ENCODE data around the gene LYPLAL1. TPM values are rescaled to one million over a fixed set of nuclear protein-coding genes. Genes with fewer than 3 reads are reported as not detected.

LYPLAL1 gene
- total and polyA plus RNA-seq, 2 of the 8 experiments (the other 6 are each of a cell fraction or from before 2014, with no cell fraction given), result 6.3 to 23.8 TPM

DNA sequence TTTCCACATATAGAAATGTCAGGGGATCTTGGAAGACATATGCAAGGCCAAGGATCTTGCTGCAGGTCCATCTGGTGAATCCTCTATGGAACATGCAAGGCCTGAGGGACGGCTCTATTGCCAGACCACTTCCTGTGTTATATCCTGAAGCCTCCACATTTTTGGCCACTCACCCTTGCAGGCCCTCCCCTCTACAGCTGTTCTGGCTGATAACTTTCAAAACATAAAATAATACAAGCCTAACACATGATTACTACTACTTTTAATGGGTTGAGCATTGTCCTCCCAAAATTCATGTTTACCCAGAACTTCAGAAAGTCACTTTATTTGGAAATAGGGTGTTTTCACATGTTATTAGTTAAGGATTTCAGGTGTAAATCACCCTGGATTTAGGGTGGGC is 18.5 kb upstream of the LYPLAL1 start:
- Histone ChIP-seq H3K4me1 (replicated peaks in 1 of 4; ENCODE audit: control insufficient read depth in 3 of 4, insufficient read depth in 4 of 4, low read length in 3 of 4) (no peaks in the 10 kb centered on the region), H3K18ac (ENCODE audit: extremely low read depth, low read length) (no peak overlapping the region), H3K23me2 (ENCODE audit: low read depth, low read length) (no peaks in the 10 kb centered on the region), H3K14ac (ENCODE audit: insufficient read length) (no peak overlapping the region), H4K91ac (replicated peaks; ENCODE audit: insufficient read length, low read length) (no peak overlapping the region), H3K36me3 (ENCODE audit: control insufficient read depth in 2 of 4, insufficient read depth in 4 of 4, low read length in 3 of 4) (no peaks in the 10 kb centered on the region), H3K9ac (replicated peaks in 1 of 4; ENCODE audit: extremely low read depth in 1 of 4, low read depth in 3 of 4, low read length in 3 of 4) (no peak overlapping the region), H2BK20ac (ENCODE audit: low read length) (no peak overlapping the region), H4K8ac (ENCODE audit: extremely low read depth, insufficient read depth, low read length) (no peak overlapping the region), H2AK5ac (ENCODE audit: low read depth, low read length) (no peak overlapping the region), H3K9me3 (ENCODE audit: insufficient read depth in 2 of 2, low read depth in 1 of 2, low read length in 1 of 2) (no peaks in the 10 kb centered on the region), H2BK15ac (ENCODE audit: low read length) (no peak overlapping the region), H3K79me1 (ENCODE audit: low read depth, low read length) (no peaks in the 10 kb centered on the region), H3K4me3 (ENCODE audit: extremely low read depth in 1 of 4, insufficient read depth in 2 of 4, low read depth in 3 of 4, low read length in 4 of 4) (no peak overlapping the region), H2BK5ac (ENCODE audit: low read depth, low read length) (no peak overlapping the region), H2BK120ac (replicated peaks; ENCODE audit: low read depth, low read length) (no peak overlapping the region), H2BK12ac (ENCODE audit: low read depth, low read length) (no peak overlapping the region), H3K27ac (ENCODE audit: low read depth, low read length) (no peak overlapping the region), H4K20me1 (replicated peaks in 1 of 2; ENCODE audit: control insufficient read depth in 1 of 2, insufficient read depth in 2 of 2, low read length in 2 of 2) (no peaks in the 10 kb centered on the region), H3K56ac (replicated peaks; ENCODE audit: insufficient read length, low read depth, low read length) (no peak overlapping the region), H4K5ac (ENCODE audit: insufficient read length, low read depth, low read length) (no peak overlapping the region), H3K4me2 (ENCODE audit: insufficient read depth in 1 of 2, low read depth in 2 of 2, low read length in 2 of 2) (no peak overlapping the region), H3K4ac (replicated peaks; ENCODE audit: insufficient read length, low read depth, low read length) (no peak overlapping the region), H3K79me2 (ENCODE audit: control insufficient read depth in 1 of 2, insufficient read depth in 2 of 2, low read length in 2 of 2) (no peaks in the 10 kb centered on the region), H3K27me3 (replicated peaks in 1 of 4; ENCODE audit: control insufficient read depth in 3 of 4, extremely low read depth in 1 of 4, insufficient read depth in 3 of 4, low read length in 3 of 4) (no peaks in the 10 kb centered on the region), H3K23ac (ENCODE audit: insufficient read length) (no peak overlapping the region), H2AFZ (ENCODE audit: low read length) (no peak overlapping the region)
- ChIA-PET POLR2A (ENCODE audit: partially characterized antibody) (no interaction called here), CTCF (ENCODE audit: partially characterized antibody) (no interaction called here)
- WGBS, 2 experiments (ENCODE audit: extremely low coverage in 1 of 2, insufficient coverage in 1 of 2, insufficient read length in 1 of 2, insufficient replicate concordance in 2 of 2, low coverage in 1 of 2, low lambda C conversion rate in 2 of 2, missing lambda C conversion rate in 1 of 2), result 100% methylated on average over 1 of the region's 1 CpG; no CpG with 5 or more reads in 1 of the 2 experiments
- DNase-seq (ENCODE audit: low read depth in 1 of 2, low spot score in 2 of 2) (no peak), FAIRE-seq (no peak)
- TF ChIP-seq, protein P1, sequence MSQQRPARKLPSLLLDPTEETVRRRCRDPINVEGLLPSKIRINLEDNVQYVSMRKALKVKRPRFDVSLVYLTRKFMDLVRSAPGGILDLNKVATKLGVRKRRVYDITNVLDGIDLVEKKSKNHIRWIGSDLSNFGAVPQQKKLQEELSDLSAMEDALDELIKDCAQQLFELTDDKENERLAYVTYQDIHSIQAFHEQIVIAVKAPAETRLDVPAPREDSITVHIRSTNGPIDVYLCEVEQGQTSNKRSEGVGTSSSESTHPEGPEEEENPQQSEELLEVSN (IDR thresholded peaks at IDR 0.05), result no peak
- TF ChIP-seq ASH2L (IDR thresholded peaks at IDR 0.05; ENCODE audit: low read length) (no peak), SP1 (IDR thresholded peaks at IDR 0.05; ENCODE audit: low read depth, low read length) (no peak), FOSL1 (IDR thresholded peaks at IDR 0.05; ENCODE audit: insufficient read depth, low read depth, low read length) (no peak)

Measured in H1 (cell line).